EH (cell line): ENCODE measurements around the gene TALDO1.
"Not testable (repeated sequence)": the region's sequence is repeated elsewhere in the genome, so short reads cannot be mapped to it uniquely, and the experiment has no call there.

Source experiments
- DNase-seq: peaks from one replicate; pipeline ENCODE4 v3.0.0-alpha.2; 2015; ENCODE audit warnings: low read depth

The TALDO1 gene

GRCh38 chr11:719214-720016 lies 27.8 kb upstream of the TALDO1 start:
- no peak for DNase-seq

GRCh38 chr11:720017-720641 lies 27.1 kb upstream of the TALDO1 start:
- DNase-seq: no peak

DNA sequence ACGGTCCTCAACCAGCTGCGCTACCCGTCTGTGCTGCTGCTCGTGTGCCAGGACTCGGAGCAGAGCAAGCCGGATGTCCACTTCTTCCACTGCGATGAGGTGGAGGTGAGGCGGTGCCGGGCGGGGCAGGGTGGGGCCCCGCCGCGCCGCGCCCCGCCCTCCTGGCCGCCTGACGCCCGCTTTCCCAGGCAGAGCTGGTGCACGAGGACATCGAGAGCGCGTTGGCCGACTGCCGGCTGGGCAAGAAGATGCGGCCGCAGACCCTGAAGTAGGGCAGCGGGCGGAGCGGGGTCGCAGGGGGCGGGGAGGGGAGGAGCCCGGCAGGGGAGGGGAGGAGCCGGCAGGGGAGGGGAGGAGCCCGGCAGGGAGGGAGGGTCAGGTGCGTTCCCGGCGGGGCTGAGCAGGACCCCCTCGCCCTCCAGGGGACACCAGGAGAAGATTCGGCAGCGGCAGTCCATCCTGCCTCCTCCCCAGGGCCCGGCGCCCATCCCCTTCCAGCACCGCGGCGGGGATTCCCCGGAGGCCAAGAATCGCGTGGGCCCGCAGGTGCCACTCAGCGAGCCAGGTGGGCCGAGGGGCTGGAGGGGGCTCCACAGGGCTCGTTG lies 26.5 kb upstream of the TALDO1 start:
- peak; percentile 75 for DNase-seq

- DNase-seq: no peak
These were observed 26.0 kb upstream of the TALDO1 start for GRCh38 chr11:721247-721740.

DNA sequence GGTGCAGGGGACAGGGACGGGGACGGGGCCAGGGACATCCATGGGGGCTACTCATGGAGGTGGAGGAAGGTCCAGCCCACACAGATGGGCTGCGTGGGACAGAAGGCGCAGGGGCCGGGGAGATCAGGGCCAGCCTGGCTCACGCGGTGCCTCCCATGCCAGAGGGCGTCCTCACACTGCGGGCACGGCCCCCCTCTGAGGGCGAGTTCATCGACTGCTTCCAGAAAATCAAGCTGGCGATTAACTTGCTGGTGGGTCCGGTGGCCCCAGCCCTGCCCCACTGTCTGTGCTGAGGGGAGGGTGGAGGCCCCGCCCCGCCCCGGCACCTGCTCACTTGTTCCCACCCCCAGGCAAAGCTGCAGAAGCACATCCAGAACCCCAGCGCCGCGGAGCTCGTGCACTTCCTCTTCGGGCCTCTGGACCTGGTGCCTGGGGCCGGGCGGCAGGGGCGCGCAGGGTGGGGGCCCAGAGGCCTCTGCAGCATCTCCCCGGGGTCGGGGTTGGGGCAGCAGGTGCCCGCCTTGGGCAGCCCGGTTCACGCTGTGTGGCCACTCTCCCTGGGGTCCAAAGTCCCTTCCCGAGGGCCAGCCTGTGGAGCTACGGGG lies 25.4 kb upstream of the TALDO1 start:
- DNase-seq: no peak

DNA sequence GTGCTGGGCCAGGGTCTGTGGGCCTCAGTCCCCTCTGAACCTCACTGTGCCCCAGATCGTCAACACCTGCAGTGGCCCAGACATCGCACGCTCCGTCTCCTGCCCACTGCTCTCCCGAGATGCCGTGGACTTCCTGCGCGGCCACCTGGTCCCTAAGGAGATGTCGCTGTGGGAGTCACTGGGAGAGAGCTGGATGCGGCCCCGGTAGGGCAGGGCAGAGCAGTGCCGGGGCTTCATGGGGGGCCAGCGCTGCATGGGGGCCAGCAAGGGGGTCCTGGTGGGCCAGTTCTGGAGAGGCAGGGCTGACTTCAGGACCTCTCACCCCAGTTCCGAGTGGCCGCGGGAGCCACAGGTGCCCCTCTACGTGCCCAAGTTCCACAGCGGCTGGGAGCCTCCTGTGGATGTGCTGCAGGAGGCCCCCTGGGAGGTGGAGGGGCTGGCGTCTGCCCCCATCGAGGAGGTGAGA lies 24.9 kb upstream of the TALDO1 start:
- no peak for DNase-seq

GRCh38 chr11:723120-723883 lies 24.0 kb upstream of the TALDO1 start:
- peak; percentile 68 for DNase-seq

DNA sequence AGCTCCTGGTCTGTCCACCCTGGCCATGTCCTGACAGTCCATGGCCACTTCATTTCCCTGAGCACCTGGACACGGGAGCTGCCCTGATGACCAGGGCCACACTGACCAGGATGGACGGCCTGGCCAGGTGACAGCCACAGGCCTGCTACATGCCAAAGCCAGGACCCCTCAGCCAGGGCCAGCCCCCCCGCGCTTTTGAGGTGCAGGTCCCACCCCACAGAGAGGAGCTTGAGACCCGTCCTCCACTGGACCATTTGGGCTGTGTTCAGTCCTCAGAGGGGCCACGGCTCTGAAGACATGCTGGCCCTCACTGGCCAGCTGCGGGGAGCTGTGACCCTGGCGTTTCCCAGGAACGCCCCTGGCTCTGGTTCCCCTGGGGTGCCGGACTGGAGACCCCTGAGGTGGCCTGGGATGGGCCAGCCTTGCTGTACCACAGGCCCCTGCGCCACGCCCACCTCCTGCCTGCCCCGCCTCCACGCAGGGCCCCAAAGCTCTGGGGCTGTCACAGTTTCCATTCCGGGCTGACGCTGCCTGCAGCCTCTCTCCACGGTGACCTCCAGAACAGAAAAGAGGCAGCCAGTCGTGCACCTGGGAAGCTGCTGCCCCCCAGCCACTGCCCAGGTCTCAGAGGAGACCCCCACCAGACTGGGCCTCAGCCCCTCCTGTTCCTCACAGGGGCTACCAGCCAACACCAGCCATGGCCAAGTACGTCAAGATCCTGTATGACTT lies 23.1 kb upstream of the TALDO1 start:
- DNase-seq: no peak

DNA sequence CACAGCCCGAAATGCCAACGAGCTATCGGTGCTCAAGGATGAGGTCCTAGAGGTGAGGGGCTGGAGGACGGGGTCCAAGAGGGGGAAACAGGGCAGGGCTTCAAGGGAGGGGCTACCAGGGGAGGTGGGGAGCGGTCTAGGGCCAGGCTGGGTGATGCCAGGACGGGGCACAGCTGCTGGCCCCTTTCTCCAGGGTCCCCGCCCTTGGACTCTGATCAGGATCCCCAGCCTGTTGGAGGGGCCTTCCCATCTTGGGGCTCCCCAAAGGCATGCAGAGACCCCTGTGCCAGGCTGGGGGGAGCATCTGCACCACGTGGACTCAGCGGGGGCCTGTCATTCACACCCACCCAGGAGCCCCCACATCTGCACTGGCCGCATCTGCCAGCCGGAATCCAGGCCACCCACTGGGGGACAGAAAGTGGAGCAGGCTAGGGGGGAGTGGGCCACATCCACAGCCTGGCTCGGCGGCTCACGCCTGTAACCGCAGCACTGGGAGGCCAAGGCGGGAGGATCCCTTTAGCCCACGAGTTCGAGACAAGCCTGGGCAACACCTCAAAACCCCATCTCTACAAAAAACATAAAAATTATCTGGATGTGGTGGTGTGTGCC lies 22.4 kb upstream of the TALDO1 start:
- no peak for DNase-seq

GRCh38 chr11:725624-726202 lies 21.6 kb upstream of the TALDO1 start:
- DNase-seq: no peak

DNA sequence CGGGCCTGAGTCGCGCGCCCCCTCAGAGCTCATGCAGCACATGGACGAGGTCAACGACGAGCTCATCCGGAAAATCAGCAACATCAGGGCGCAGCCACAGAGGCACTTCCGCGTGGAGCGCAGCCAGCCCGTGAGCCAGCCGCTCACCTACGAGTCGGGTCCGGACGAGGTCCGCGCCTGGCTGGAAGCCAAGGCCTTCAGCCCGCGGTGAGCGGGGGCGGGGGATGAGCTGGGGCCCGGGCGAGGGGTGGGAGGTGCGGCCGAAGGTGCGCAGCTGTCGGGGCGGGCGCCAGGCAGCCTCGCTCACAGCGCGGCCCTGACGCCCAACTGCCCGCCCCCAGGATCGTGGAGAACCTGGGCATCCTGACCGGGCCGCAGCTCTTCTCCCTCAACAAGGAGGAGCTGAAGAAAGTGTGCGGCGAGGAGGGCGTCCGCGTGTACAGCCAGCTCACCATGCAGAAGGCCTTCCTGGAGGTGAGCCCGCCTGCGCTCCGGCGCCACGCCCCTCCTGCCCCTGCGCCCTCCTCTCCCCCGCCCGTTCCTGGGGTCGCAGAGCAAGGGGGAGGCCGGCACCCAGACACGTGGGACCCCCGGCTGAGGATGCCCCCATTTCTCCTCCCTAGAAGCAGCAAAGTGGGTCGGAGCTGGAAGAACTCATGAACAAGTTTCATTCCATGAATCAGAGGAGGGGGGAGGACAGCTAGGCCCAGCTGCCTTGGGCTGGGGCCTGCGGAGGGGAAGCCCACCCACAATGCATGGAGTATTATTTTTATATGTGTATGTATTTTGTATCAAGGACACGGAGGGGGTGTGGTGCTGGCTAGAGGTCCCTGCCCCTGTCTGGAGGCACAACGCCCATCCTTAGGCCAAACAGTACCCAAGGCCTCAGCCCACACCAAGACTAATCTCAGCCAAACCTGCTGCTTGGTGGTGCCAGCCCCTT lies 20.7 kb upstream of the TALDO1 start:
- peak; percentile 27 for DNase-seq

GRCh38 chr11:727281-727701 lies 20.0 kb upstream of the TALDO1 start:
- no peak for DNase-seq

DNA sequence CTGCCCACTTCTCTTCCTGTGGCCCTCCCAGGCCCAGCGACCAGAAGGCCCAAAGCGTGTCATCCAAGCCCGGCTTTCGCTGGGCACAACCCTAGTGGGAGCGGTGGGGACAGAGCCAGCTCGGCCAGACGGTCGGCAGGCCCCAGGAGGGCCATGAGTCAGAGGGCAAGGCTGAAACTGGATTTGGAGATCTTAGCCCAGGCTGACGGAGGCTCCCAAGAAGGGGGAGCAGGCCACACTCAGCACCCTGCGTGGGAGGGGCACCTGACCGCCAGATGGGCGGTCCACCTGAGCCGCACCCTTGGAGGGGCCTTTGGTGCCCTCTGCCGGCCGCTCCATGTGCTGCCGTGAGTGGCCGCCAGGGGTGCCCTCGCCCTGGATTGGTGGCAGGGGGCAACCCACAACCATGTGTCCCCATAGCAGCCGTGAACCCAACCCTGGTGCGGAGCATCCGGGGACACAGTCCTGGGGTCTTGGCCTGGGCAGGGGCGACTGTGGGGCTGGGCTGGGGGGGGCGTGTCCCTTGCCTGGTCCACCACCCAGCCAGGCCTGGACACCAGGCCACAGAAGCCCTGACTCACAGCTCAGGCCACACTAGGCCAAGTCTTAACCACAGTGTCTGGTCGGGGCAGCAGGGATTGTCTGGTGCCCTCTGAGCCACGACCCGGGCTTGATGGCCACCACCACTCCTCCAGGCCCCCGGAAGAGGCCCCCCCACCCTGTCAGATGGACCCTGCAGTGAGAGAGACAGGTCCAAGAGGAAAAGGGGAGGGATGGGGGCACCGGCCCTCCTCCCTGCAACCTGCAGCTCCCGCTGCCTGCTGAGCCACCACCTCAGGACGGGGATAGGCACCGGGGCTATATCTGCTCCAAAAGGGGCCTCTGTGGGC lies 19.2 kb upstream of the TALDO1 start:
- peak; percentile 84 for DNase-seq

DNA sequence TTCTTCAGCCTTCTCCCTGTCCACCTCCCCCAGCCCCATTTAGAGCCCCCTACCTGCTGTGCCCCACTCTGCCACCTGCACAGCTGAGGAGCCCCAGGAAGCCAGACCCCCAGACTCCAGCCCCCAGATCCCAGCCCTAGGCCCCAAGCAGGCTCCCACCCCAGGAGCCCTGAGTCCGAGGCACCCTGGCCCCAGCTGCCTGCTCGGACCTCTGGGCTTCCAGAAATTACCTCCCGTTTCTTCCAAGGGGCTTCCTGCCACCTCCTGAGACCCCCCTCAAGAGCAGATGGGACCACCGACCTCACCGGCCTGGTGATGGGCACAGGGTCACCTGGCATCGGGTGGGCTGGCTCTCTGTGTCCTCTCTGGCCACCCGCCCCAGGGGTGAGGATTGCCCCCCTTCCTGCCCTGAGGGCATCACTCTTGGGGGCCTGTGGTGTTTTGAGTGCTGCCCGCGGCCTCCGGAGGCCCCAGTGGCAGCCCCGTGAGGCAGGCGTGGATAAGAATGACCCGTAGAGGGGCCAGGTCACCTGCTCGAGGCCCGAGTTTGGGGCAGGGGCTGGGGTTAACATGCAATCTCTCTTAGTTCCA lies 18.3 kb upstream of the TALDO1 start:
- DNase-seq: no peak

DNA sequence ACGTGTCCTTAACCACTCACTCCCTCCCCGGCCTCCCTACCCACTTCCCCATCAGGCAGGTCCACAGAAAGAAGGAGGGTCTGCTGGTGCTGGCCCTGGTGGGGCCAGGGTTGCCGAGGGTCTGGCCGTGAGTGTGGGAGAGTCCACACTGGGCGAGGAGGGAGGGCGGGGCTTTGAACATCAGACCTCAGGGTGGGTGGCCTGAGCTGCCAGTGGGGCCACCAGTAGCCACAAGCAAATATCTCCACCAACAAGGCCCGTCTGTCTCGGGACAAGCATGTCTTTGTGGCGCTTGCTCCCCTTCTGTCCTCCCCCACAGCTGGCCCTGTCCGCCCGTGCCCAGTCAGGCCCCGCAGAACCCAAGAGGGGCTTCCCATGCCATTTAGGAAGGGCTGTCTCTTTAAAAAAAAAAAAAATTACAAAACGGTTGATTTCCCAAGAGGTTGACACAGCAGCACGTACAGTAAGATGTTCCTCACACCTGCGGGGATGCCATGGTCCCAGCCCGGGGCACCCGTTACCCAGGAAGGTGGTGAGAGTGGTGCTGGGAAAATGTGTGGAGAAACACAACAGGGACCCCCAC lies 17.7 kb upstream of the TALDO1 start:
- no peak for DNase-seq

- no peak for DNase-seq
These were observed 14.2 kb upstream of the TALDO1 start for GRCh38 chr11:733072-733471.

DNA sequence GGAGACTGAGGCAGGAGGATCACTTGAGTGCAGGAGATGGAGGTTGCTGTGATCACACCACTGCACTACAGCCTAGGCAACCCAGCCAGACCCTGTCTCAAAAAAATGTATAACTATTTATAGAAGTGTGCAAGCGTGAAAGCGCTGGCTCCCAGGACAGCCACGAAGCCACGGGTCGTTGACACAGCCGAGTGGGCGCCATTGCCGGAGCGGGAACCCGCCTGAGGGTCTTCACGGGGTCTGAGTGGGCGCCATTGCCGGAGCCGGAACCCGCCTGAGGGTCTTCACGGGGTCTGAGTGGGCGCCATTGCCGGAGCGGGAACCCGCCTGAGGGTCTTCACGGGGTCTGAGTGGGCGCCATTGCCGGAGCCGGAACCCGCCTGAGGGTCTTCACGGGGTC lies 12.7 kb upstream of the TALDO1 start:
- DNase-seq: not testable (repeated sequence)
